Endothelial cell of umbilical vein (primary cell): ENCODE measurements around the gene IRS1.

ENCODE experiments used
- POLR2A ChIP-seq: IDR thresholded peaks from 2 replicates; pipeline ENCODE4 v1.6.1; 2012; ENCODE audit warnings: low read depth, mild to moderate bottlenecking, control low read depth, low read length
- TF ChIP-seq, protein P1 (sequence below), 2 donors: IDR thresholded peaks; 1 replicate in 1 of 2; 2 replicates in 1 of 2; pipeline ENCODE4 v1.5.1; 2011; ENCODE audit warnings: low read length in 2 of 2, mild to moderate bottlenecking in 2 of 2, moderate library complexity in 2 of 2, control low read depth in 1 of 2, inconsistent platforms in 1 of 2, low read depth in 1 of 2; ENCODE audit not compliant: insufficient read depth in 1 of 2; ENCODE audit errors: extremely low read depth in 1 of 2

DNA sequence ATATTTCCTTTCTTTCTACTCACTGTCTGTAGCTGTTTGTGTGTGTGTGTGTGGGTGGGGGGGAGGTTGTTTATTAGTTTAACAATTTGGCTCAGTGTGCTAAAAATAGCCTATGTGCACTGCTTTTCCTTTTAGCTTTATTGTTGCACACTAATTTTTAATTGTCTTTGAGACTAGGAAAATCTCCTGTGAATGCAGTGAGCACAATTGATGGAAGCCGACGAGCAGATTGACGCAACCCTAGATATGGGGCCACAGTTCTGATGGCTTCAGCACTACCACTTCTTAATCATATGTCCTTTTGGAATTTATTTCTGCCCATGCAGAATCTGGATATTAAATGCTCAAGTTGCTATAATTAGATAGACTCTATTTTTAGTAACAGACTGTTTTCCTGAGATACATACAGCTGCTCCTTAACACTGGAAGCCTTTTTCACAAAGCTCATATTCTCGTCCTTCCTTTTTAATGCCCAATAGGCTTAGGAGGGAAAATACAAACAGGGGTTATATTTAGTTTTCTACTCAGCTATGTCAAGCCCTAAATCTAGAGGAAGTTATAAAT is 109.1 kb downstream of the IRS1 start:
- TF ChIP-seq POLR2A = no peak
- TF ChIP-seq, protein P1, sequence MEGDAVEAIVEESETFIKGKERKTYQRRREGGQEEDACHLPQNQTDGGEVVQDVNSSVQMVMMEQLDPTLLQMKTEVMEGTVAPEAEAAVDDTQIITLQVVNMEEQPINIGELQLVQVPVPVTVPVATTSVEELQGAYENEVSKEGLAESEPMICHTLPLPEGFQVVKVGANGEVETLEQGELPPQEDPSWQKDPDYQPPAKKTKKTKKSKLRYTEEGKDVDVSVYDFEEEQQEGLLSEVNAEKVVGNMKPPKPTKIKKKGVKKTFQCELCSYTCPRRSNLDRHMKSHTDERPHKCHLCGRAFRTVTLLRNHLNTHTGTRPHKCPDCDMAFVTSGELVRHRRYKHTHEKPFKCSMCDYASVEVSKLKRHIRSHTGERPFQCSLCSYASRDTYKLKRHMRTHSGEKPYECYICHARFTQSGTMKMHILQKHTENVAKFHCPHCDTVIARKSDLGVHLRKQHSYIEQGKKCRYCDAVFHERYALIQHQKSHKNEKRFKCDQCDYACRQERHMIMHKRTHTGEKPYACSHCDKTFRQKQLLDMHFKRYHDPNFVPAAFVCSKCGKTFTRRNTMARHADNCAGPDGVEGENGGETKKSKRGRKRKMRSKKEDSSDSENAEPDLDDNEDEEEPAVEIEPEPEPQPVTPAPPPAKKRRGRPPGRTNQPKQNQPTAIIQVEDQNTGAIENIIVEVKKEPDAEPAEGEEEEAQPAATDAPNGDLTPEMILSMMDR (IDR thresholded peaks at IDR 0.05; ENCODE audit: extremely low read depth in 1 of 2, insufficient read depth in 1 of 2, low read depth in 1 of 2, low read length in 2 of 2) = no peak
